Keratinocyte (primary cell): Measurements from ENCODE around the gene IGF1R. TPM values are rescaled to one million over a fixed set of nuclear protein-coding genes. Genes with fewer than 3 reads are reported as not detected.

Experiments used
- DNase-seq: peaks from one replicate; pipeline ENCODE4 v3.0.0-alpha.2; 2011; ENCODE audit warnings: low read depth, missing footprints, low spot score
- FAIRE-seq: peaks from 2 replicates; lab custom pipeline; 2011; peaks lifted over from hg19 to GRCh38; lab: Jason Lieb, UNC
- H2AFZ ChIP-seq: 2 replicates; pipeline ENCODE4 v1.6.0; 2012; ENCODE audit warnings: low read length, control low read depth, inconsistent platforms; ENCODE audit not compliant: control insufficient read depth
- H3K27ac ChIP-seq: 2 replicates; pipeline ENCODE4 v1.5.1; 2011; ENCODE audit warnings: low read length; ENCODE audit not compliant: control insufficient read depth, insufficient read depth
- H3K27me3 ChIP-seq: 3 replicates; pipeline ENCODE4 v1.6.0; 2011; ENCODE audit warnings: low read length; ENCODE audit not compliant: control insufficient read depth, insufficient read depth; ENCODE audit errors: extremely low read depth
- H3K36me3 ChIP-seq, 2 experiments: 2 replicates in 1 of 2; 3 replicates in 1 of 2; pipeline ENCODE4 v1.5.1; 2011; ENCODE audit warnings: low read length in 2 of 2, mild to moderate bottlenecking in 1 of 2; ENCODE audit not compliant: control insufficient read depth in 2 of 2, insufficient read depth in 2 of 2; ENCODE audit errors: extremely low read depth in 1 of 2
- H3K4me1 ChIP-seq: 3 replicates; pipeline ENCODE4 v1.5.1; 2011; ENCODE audit warnings: low read length; ENCODE audit not compliant: control insufficient read depth, insufficient read depth; ENCODE audit errors: extremely low read depth
- H3K4me2 ChIP-seq: 3 replicates; pipeline ENCODE4 v1.6.0; 2011; ENCODE audit warnings: low read depth, low read length; ENCODE audit not compliant: control insufficient read depth, insufficient read depth; ENCODE audit errors: extremely low read depth
- H3K4me3 ChIP-seq, 3 experiments: fragments of 200-600 bp in 1 of 3; sonication (generic) in 1 of 3; 2 replicates in 2 of 3; 3 replicates in 1 of 3; pipeline ENCODE4 v1.5.1; 2011 to 2016; ENCODE audit warnings: low read length in 3 of 3, mild to moderate bottlenecking in 3 of 3, control low read depth in 2 of 3, inconsistent platforms in 1 of 3, low read depth in 1 of 3, mixed read lengths in 1 of 3, mixed run types in 1 of 3, moderate library complexity in 1 of 3; ENCODE audit not compliant: control insufficient read depth in 2 of 3, insufficient read depth in 2 of 3; ENCODE audit errors: extremely low read depth in 1 of 3
- H3K79me2 ChIP-seq: 2 replicates; pipeline ENCODE4 v1.6.0; 2012; ENCODE audit warnings: low read length; ENCODE audit not compliant: control insufficient read depth, insufficient read depth
- H3K9ac ChIP-seq: 3 replicates; pipeline ENCODE4 v1.6.0; 2011; ENCODE audit warnings: low read length; ENCODE audit not compliant: control insufficient read depth, insufficient read depth; ENCODE audit errors: extremely low read depth
- H3K9me1 ChIP-seq: 3 replicates; pipeline ENCODE4 v1.6.0; 2011; ENCODE audit warnings: low read length; ENCODE audit not compliant: control insufficient read depth, insufficient read depth; ENCODE audit errors: extremely low read depth
- H3K9me3 ChIP-seq: 2 replicates; pipeline ENCODE4 v1.5.1; 2012; ENCODE audit warnings: low read depth, low read length; ENCODE audit not compliant: control insufficient read depth
- H4K20me1 ChIP-seq: 3 replicates; pipeline ENCODE4 v1.6.0; 2011; ENCODE audit warnings: low read length; ENCODE audit not compliant: control insufficient read depth, insufficient read depth; ENCODE audit errors: extremely low read depth
- EZH2 ChIP-seq: IDR thresholded peaks from one replicate; pipeline ENCODE4 v1.6.1; 2012; ENCODE audit warnings: inconsistent platforms, mild to moderate bottlenecking, low read length, moderate library complexity
- dilution Hi-C: fragments of 300-500 bp; cut with MboI; formaldehyde crosslinking; loops from one replicate; pipeline ENCODE4 v1.7.0; 2020; ENCODE audit warnings: low sequenced_read_pairs; ENCODE audit not compliant: extremely low pct_ligation_motif_present
- polyA plus RNA-seq, 5 experiments: library from polyadenylated mRNA; depleted of rRNA in 3 of 5; stranded (reverse) in 3 of 5; stranded (forward) in 1 of 5; unstranded in 1 of 5; fragments of >200 nt; gene quantifications; 1 replicate in 1 of 5; 2 replicates in 3 of 5; 3 replicates in 1 of 5; pipeline versions ENCODE4 v1.2.1 to v1.2.3, GENCODE V29; 2011 to 2012; ENCODE audit warnings: missing spikeins in 2 of 5, low read depth in 1 of 5, low replicate concordance in 1 of 5
- TF ChIP-seq, protein P1 (sequence below), 3 experiments: IDR thresholded peaks in 1 of 3; conservative IDR thresholded peaks in 1 of 3; optimal IDR thresholded peaks in 1 of 3; 2 replicates in 2 of 3; 3 replicates in 1 of 3; pipeline versions ENCODE3 to v1.5.1; 2011; ENCODE audit warnings: low read length in 3 of 3, mild to moderate bottlenecking in 3 of 3, moderate library complexity in 2 of 3, control low read depth in 1 of 3, inconsistent platforms in 1 of 3; ENCODE audit not compliant: insufficient read depth in 2 of 3; ENCODE audit errors: extremely low read depth in 1 of 3

Gene IGF1R
- polyA plus RNA-seq, 1 donor (not counting 4 experiments of a cell fraction or from before 2014, with no cell fraction given), result 14.5 TPM

DNA sequence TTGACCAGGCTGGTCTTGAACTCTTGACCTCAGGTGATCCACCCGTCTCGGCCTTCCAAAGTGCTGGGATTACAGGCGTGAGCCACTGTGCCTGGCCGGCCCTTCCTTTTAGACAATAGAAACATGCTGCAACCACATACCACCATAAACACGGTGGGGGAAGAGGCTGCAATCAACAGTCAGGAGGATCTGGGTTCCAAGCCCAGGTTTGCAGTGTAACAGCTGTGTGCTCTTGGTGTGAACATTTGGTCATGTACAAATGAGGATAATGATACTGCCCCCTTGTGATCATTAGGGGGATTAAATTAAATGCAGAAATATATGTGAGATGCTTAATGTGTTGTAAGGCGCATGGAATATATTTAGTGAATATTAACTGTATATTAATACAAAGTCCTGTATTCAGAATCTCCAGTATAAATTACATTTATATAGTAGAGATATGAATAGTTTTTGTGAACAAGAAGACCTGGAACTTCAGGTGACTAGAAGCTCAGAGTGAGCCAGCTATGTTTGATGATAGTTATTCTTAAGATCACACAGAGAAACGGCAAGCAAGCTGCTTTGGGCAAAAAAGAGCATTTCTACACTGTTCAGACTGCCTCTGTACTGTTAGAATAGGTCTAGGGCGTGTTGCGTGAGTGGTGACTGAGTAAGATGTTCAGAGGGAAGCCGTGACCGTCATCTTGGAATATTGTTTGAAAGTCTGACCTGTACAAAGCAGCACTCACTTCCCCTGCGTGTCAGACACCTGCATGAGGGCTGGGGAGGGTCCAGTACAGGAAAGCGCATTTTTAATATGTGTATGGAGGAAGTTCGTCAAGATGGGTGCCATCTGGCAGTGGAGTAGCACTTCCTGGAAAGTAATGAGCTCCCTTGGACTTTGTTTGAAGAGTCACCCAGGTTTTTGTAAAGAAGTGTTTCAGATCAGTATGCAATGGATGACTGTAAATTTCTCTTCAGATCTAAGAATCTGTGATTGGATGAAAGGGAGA lies 233.5 kb downstream of the IGF1R start:
- Histone ChIP-seq H3K9me3 (no peaks in the 10 kb centered on the region), H3K4me3 (no peak overlapping the region), H3K9ac (no peak overlapping the region), H3K9me1 (no peaks in the 10 kb centered on the region), H3K4me1 (peaks cover 6% of the 10 kb centered on the region), H3K27me3 (no peaks in the 10 kb centered on the region), H3K79me2 (peaks cover 77% of the 10 kb centered on the region), H3K4me2 (no peak overlapping the region), H3K36me3 (no peaks in the 10 kb centered on the region), H2AFZ (no peak overlapping the region), H4K20me1 (no peaks in the 10 kb centered on the region), H3K27ac (no peak overlapping the region)
- no peak for TF ChIP-seq EZH2
- TF ChIP-seq, protein P1, sequence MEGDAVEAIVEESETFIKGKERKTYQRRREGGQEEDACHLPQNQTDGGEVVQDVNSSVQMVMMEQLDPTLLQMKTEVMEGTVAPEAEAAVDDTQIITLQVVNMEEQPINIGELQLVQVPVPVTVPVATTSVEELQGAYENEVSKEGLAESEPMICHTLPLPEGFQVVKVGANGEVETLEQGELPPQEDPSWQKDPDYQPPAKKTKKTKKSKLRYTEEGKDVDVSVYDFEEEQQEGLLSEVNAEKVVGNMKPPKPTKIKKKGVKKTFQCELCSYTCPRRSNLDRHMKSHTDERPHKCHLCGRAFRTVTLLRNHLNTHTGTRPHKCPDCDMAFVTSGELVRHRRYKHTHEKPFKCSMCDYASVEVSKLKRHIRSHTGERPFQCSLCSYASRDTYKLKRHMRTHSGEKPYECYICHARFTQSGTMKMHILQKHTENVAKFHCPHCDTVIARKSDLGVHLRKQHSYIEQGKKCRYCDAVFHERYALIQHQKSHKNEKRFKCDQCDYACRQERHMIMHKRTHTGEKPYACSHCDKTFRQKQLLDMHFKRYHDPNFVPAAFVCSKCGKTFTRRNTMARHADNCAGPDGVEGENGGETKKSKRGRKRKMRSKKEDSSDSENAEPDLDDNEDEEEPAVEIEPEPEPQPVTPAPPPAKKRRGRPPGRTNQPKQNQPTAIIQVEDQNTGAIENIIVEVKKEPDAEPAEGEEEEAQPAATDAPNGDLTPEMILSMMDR (optimal IDR thresholded peaks at IDR 0.05 in 1 of 3, IDR thresholded peaks at IDR 0.05 in 1 of 3, conservative IDR thresholded peaks at IDR 0.05 in 1 of 3; ENCODE audit: extremely low read depth in 1 of 3, insufficient read depth in 2 of 3, low read length in 3 of 3), result peak; percentile 25 to 56 (median 50)
- DNase-seq (no peak), FAIRE-seq (peak; percentile 73)
- dilution Hi-C loops, result no loop called here

GRCh38 chr15:98883478-98883877 lies 235.1 kb downstream of the IGF1R start:
- H3K4me1 ChIP-seq, result peaks cover 8% of the 10 kb centered on the region
- no peaks in the 10 kb centered on the region for H4K20me1 ChIP-seq
- H3K9ac ChIP-seq, result no peak overlapping the region
- no peak overlapping the region for H3K4me3 ChIP-seq
- H3K9me3 ChIP-seq, result no peaks in the 10 kb centered on the region
- H3K27ac ChIP-seq, result no peak overlapping the region
- no peak for FAIRE-seq
- no peaks in the 10 kb centered on the region for H3K27me3 ChIP-seq
- H3K9me1 ChIP-seq, result peaks cover 2% of the 10 kb centered on the region
- no peak for DNase-seq
- TF ChIP-seq EZH2, result no peak
- TF ChIP-seq, protein P1 (optimal IDR thresholded peaks at IDR 0.05 in 1 of 3, IDR thresholded peaks at IDR 0.05 in 1 of 3, conservative IDR thresholded peaks at IDR 0.05 in 1 of 3; ENCODE audit: extremely low read depth in 1 of 3, insufficient read depth in 2 of 3, low read length in 3 of 3), result no peak
- peaks cover 82% of the 10 kb centered on the region for H3K79me2 ChIP-seq
- H3K4me2 ChIP-seq, result no peak overlapping the region
- dilution Hi-C loops, result no loop called here
- no peaks in the 10 kb centered on the region for H3K36me3 ChIP-seq
- no peak overlapping the region for H2AFZ ChIP-seq
